Tibial artery (tissue), 4 donors: ENCODE data around the gene BTNL8.

Source experiments
- DNase-seq, 2 donors: peaks; one replicate each; pipeline ENCODE4 v3.0.0-alpha.2; 2019
- H3K27ac ChIP-seq, 2 donors: fragments of 200-600 bp; sonication (generic) in 1 of 2; 1 replicate in 1 of 2; 2 replicates in 1 of 2; pipeline ENCODE4 v1.5.1; 2018 to 2019; ENCODE audit warnings: mild to moderate bottlenecking in 1 of 2
- H3K27me3 ChIP-seq, 2 donors: fragments of 200-600 bp; sonication (generic) in 1 of 2; one replicate each; pipeline versions ENCODE4 v1.5.1 to v1.6.0; 2016 to 2019
- H3K36me3 ChIP-seq, 3 donors: fragments of 200-600 bp; sonication (generic) in 2 of 3; one replicate each; pipeline ENCODE4 v1.5.1; 2016 to 2019; ENCODE audit warnings: mild to moderate bottlenecking in 2 of 3
- H3K4me1 ChIP-seq, 4 donors: fragments of 200-600 bp; sonication (generic) in 2 of 4; 1 replicate in 3 of 4; 2 replicates in 1 of 4; pipeline ENCODE4 v1.5.1; 2016 to 2019
- H3K4me3 ChIP-seq, 2 donors: fragments of 200-600 bp; sonication (generic) in 1 of 2; 1 replicate in 1 of 2; 2 replicates in 1 of 2; pipeline ENCODE4 v1.5.1; 2018 to 2019; ENCODE audit warnings: mild to moderate bottlenecking in 2 of 2
- H3K9me3 ChIP-seq, 3 donors: fragments of 200-600 bp; sonication (generic) in 1 of 3; one replicate each; pipeline ENCODE4 v1.5.1; 2016 to 2019
- CTCF ChIP-seq, 2 experiments: fragments of 200-600 bp in 1 of 2; fragments of 450-650 bp in 1 of 2; IDR thresholded peaks; one replicate each; pipeline ENCODE4 v1.5.1; 2017 to 2019; ENCODE audit warnings: antibody characterized with exemption in 2 of 2, mild to moderate bottlenecking in 1 of 2, moderate library complexity in 1 of 2
- intact Hi-C: fragments of 100-400 bp; cut with DNase I; formaldehyde crosslinking; loops from one replicate; pipeline ENCODE4 v1.15.0; 2023; ENCODE audit warnings: low total_unique reads

Gene BTNL8

GRCh38 chr5:180865981-180866695 lies 32.8 kb upstream of the BTNL8 start:
- no peak overlapping the region for H3K27ac ChIP-seq
- intact Hi-C loops = loop anchor here (5.0 to 10.0 kb wide), 2 partner anchors 79 to 399 kb away; partner anchors contain the start of gene TRIM52
- no peaks in the 10 kb centered on the region for H3K27me3 ChIP-seq
- H3K36me3 ChIP-seq = no peaks in the 10 kb centered on the region
- no peaks in the 10 kb centered on the region for H3K9me3 ChIP-seq
- peaks cover 0 to 3% (median 0%) of the 10 kb centered on the region in 4 donors for H3K4me1 ChIP-seq
- DNase-seq = no peak
- H3K4me3 ChIP-seq = no peak overlapping the region
- no peak for TF ChIP-seq CTCF (IDR thresholded peaks at IDR 0.05)

GRCh38 chr5:180866985-180867384 lies 32.0 kb upstream of the BTNL8 start:
- no peak for DNase-seq
- intact Hi-C loops = loop anchor here (5.0 to 10.0 kb wide), 2 partner anchors 80 to 398 kb away; partner anchors contain the start of gene TRIM52
- no peak overlapping the region for H3K4me3 ChIP-seq
- H3K4me1 ChIP-seq = no peaks in the 10 kb centered on the region
- no peaks in the 10 kb centered on the region for H3K9me3 ChIP-seq
- no peak for TF ChIP-seq CTCF (IDR thresholded peaks at IDR 0.05)
- no peak overlapping the region for H3K27ac ChIP-seq
- H3K36me3 ChIP-seq = no peaks in the 10 kb centered on the region
- no peaks in the 10 kb centered on the region for H3K27me3 ChIP-seq

- H3K27ac ChIP-seq = no peak overlapping the region
- no peak overlapping the region for H3K4me3 ChIP-seq
- no peaks in the 10 kb centered on the region for H3K36me3 ChIP-seq
- peak; percentile 56 to 62 for TF ChIP-seq CTCF (IDR thresholded peaks at IDR 0.05)
- H3K4me1 ChIP-seq = no peaks in the 10 kb centered on the region
- peak; percentile 88 to 89 for DNase-seq
- intact Hi-C loops = loop anchor here (5.0 to 10.0 kb wide), 2 partner anchors 82 to 396 kb away; partner anchors contain the start of gene TRIM52
- no peaks in the 10 kb centered on the region for H3K27me3 ChIP-seq
- no peaks in the 10 kb centered on the region for H3K9me3 ChIP-seq
These were observed 30.0 kb upstream of the BTNL8 start for GRCh38 chr5:180868960-180869359.

GRCh38 chr5:180869587-180869986 lies 29.4 kb upstream of the BTNL8 start:
- H3K4me1 ChIP-seq = no peaks in the 10 kb centered on the region
- no peaks in the 10 kb centered on the region for H3K9me3 ChIP-seq
- peak in 1 of 2 donors; percentile 64 for DNase-seq
- H3K27me3 ChIP-seq = no peaks in the 10 kb centered on the region
- intact Hi-C loops = loop anchor here (5.0 to 10.0 kb wide), 2 partner anchors 82 to 395 kb away; partner anchors contain the start of gene TRIM52
- H3K27ac ChIP-seq = no peak overlapping the region
- H3K36me3 ChIP-seq = no peaks in the 10 kb centered on the region
- no peak overlapping the region for H3K4me3 ChIP-seq
- TF ChIP-seq CTCF (IDR thresholded peaks at IDR 0.05) = no peak

- H3K27ac ChIP-seq = no peak overlapping the region
- no peaks in the 10 kb centered on the region for H3K27me3 ChIP-seq
- H3K36me3 ChIP-seq = no peaks in the 10 kb centered on the region
- H3K4me1 ChIP-seq = no peaks in the 10 kb centered on the region
- H3K4me3 ChIP-seq = no peak overlapping the region
- DNase-seq = no peak
- no peak for TF ChIP-seq CTCF (IDR thresholded peaks at IDR 0.05)
- no peaks in the 10 kb centered on the region for H3K9me3 ChIP-seq
- intact Hi-C loops = no loop called here
These were observed 28.5 kb upstream of the BTNL8 start for GRCh38 chr5:180870276-180871068.
